ENCODE results near the gene GLIS1. TPM values are rescaled to one million over a fixed set of nuclear protein-coding genes. Genes with fewer than 3 reads are reported as not detected.

The GLIS1 gene
- total and polyA plus RNA-seq, 12 donors: 0.06 to 0.10 (median 0.09) TPM; not detected in 7

GRCh38 chr1:53662169-53662568 is 76.8 kb downstream of the GLIS1 start:
- no peak overlapping the region for H3K27ac ChIP-seq
- no peak for TF ChIP-seq CTCF (IDR thresholded peaks at IDR 0.05)
- no peaks in the 10 kb centered on the region for H3K36me3 ChIP-seq
- H3K4me1 ChIP-seq: no peaks in the 10 kb centered on the region
- intact Hi-C loops (cut with DNase I): no loop called here
- WGBS, 2 donors: 86 to 90% methylated on average over 11 of the region's 11 CpGs
- H3K27me3 ChIP-seq: peaks cover 0 to 30% (median 13%) of the 10 kb centered on the region in 7 donors
- H3K9me3 ChIP-seq: no peaks in the 10 kb centered on the region
- H3K4me3 ChIP-seq: no peak overlapping the region
- DNase-seq (no peak), ATAC-seq (no peak)

GRCh38 chr1:53661496-53661895 is 77.5 kb downstream of the GLIS1 start:
- Histone ChIP-seq H3K9me3 (no peaks in the 10 kb centered on the region), H3K4me3 (no peak overlapping the region), H3K4me1 (no peaks in the 10 kb centered on the region), H3K36me3 (no peaks in the 10 kb centered on the region), H3K27me3 (peaks cover 0 to 30% (median 13%) of the 10 kb centered on the region in 7 donors), H3K27ac (no peak overlapping the region)
- DNase-seq (no peak), ATAC-seq (no peak)
- WGBS, 2 donors: 84 to 85% methylated on average over 8 of the region's 8 CpGs
- intact Hi-C loops (cut with DNase I): no loop called here
- TF ChIP-seq CTCF (IDR thresholded peaks at IDR 0.05): no peak

DNA sequence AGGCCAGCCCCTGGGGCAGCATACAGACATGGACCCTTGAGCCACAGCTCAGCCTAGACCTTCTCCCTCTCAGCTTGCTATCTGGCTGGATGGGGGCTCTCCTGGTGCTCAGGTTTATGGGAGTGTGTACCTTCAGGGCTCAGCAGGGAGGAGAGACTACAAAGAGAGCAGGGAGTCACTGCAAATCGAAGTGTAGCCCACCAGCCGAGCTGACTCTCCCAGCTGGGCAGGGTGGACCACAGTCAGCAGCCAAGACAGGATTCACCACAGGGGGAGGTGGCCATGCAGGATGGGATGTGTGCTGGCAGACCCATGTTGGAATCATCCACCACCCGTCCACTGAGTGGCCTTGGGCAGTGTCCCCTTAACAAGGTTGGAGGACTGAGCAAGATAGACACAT is 78.3 kb downstream of the GLIS1 start:
- no peak for TF ChIP-seq CTCF (IDR thresholded peaks at IDR 0.05)
- intact Hi-C loops (cut with DNase I): no loop called here
- H3K4me3 ChIP-seq: no peak overlapping the region
- WGBS, 2 donors: 71 to 75% methylated on average over 3 of the region's 3 CpGs
- H3K9me3 ChIP-seq: no peaks in the 10 kb centered on the region
- H3K27me3 ChIP-seq: peaks cover 0 to 30% (median 11%) of the 10 kb centered on the region in 7 donors
- no peak overlapping the region for H3K27ac ChIP-seq
- H3K36me3 ChIP-seq: no peaks in the 10 kb centered on the region
- DNase-seq (no peak), ATAC-seq (no peak)
- no peaks in the 10 kb centered on the region for H3K4me1 ChIP-seq

GRCh38 chr1:53659436-53659835 is 79.5 kb downstream of the GLIS1 start:
- H3K4me3 ChIP-seq: no peak overlapping the region
- H3K9me3 ChIP-seq: no peaks in the 10 kb centered on the region
- H3K36me3 ChIP-seq: no peaks in the 10 kb centered on the region
- 91 to 98% methylated on average over 2 of the region's 2 CpGs for WGBS, 2 donors
- no peaks in the 10 kb centered on the region for H3K4me1 ChIP-seq
- intact Hi-C loops (cut with DNase I): no loop called here
- DNase-seq: no peak
- no peak for TF ChIP-seq CTCF (IDR thresholded peaks at IDR 0.05)
- ATAC-seq: no peak
- H3K27ac ChIP-seq: no peak overlapping the region
- H3K27me3 ChIP-seq: peaks cover 0 to 30% (median 11%) of the 10 kb centered on the region in 7 donors
